Neural crest cell (in vitro differentiated cells): ENCODE data around the gene SLPI. TPM values are rescaled to one million over a fixed set of nuclear protein-coding genes. Genes with fewer than 3 reads are reported as not detected.

Source experiments
- DNase-seq: peaks from one replicate; pipeline ENCODE4 v3.0.0; 2021; ENCODE audit warnings: low read depth, mixed read lengths, low spot score
- H3K27ac Mint-ChIP-seq: one replicate; pipeline ENCODE4 v1.8.0; 2021; ENCODE audit warnings: mild to moderate bottlenecking, mixed read lengths; ENCODE audit not compliant: unreplicated experiment
- H3K27me3 Mint-ChIP-seq: 2 replicates; pipeline ENCODE4 v1.8.0; 2021; ENCODE audit warnings: low read depth, mild to moderate bottlenecking, mixed read lengths
- H3K36me3 Mint-ChIP-seq: 2 replicates; pipeline ENCODE4 v1.8.0; 2021; ENCODE audit warnings: low read depth, mild to moderate bottlenecking, mixed read lengths
- H3K4me1 Mint-ChIP-seq: 2 replicates; pipeline ENCODE4 v1.8.0; 2021; ENCODE audit warnings: mixed read lengths
- H3K4me3 Mint-ChIP-seq: one replicate; pipeline ENCODE4 v1.8.0; 2021; ENCODE audit warnings: mild to moderate bottlenecking, mixed read lengths
- H3K9me3 Mint-ChIP-seq: 2 replicates; pipeline ENCODE4 v1.8.0; 2021; ENCODE audit warnings: mixed read lengths
- total RNA-seq: library from RNA; stranded (reverse); gene quantifications from 2 replicates; pipeline ENCODE4 v1.2.1, GENCODE V29; 2021
- TF ChIP-seq, protein P1 (sequence below): fragments of 200-600 bp; sonication (generic); conservative IDR thresholded peaks from 2 replicates; pipeline ENCODE4 v1.5.0; 2021; ENCODE audit warnings: antibody characterized with exemption, mild to moderate bottlenecking

SLPI gene
- total RNA-seq, 1 donor from 2014 or later = not detected

DNA sequence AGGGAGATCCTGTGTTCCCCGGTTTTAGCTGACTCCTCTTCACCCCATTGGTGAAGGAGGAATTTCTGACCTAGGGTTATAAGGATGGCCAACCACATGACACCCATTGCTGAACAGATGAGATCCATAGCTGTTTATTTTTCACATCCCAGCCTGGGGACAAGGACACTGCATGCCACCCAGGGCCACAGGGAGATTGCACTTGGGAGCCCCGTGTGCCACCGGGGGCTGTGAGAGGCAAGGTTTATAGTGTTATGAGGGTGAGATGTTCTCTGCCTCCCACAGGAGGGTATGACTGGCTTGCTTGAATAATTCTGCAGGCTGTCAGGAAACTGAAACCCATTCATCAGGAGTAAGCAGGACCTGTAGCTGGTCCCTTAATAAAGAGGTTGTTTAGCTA, 14.7 kb upstream of the SLPI start:
- H3K9me3 Mint-ChIP-seq = peaks cover 2% of the 10 kb centered on the region
- H3K4me1 Mint-ChIP-seq = no peaks in the 10 kb centered on the region
- no peaks in the 10 kb centered on the region for H3K36me3 Mint-ChIP-seq
- no peak overlapping the region for H3K27ac Mint-ChIP-seq
- H3K27me3 Mint-ChIP-seq = peaks cover 20% of the 10 kb centered on the region
- TF ChIP-seq, protein P1, sequence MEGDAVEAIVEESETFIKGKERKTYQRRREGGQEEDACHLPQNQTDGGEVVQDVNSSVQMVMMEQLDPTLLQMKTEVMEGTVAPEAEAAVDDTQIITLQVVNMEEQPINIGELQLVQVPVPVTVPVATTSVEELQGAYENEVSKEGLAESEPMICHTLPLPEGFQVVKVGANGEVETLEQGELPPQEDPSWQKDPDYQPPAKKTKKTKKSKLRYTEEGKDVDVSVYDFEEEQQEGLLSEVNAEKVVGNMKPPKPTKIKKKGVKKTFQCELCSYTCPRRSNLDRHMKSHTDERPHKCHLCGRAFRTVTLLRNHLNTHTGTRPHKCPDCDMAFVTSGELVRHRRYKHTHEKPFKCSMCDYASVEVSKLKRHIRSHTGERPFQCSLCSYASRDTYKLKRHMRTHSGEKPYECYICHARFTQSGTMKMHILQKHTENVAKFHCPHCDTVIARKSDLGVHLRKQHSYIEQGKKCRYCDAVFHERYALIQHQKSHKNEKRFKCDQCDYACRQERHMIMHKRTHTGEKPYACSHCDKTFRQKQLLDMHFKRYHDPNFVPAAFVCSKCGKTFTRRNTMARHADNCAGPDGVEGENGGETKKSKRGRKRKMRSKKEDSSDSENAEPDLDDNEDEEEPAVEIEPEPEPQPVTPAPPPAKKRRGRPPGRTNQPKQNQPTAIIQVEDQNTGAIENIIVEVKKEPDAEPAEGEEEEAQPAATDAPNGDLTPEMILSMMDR = no peak
- H3K4me3 Mint-ChIP-seq = no peak overlapping the region
- DNase-seq = no peak

DNA sequence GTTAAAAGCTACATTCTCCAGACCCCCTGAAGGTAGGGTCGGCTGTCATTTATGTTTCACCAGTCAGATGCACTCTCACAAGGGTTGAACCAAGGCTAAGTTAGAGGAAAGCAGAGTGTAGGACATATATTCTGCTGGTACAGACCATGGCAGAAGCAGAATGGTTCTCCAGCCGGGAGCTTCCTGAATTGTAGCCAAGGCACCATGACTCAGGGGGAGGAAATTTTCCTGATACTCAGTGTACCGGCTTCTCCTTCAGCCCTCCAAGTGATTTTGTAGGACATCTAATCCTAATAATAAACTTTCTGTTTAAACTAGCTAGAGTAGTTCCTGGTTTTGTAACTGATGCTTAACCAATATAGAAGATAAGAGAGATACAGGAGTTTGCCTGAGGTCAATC, 14.2 kb upstream of the SLPI start:
- peaks cover 16% of the 10 kb centered on the region for H3K27me3 Mint-ChIP-seq
- TF ChIP-seq, protein P1 = no peak
- no peaks in the 10 kb centered on the region for H3K4me1 Mint-ChIP-seq
- H3K27ac Mint-ChIP-seq = no peak overlapping the region
- H3K4me3 Mint-ChIP-seq = no peak overlapping the region
- no peaks in the 10 kb centered on the region for H3K36me3 Mint-ChIP-seq
- H3K9me3 Mint-ChIP-seq = no peaks in the 10 kb centered on the region
- no peak for DNase-seq

DNA sequence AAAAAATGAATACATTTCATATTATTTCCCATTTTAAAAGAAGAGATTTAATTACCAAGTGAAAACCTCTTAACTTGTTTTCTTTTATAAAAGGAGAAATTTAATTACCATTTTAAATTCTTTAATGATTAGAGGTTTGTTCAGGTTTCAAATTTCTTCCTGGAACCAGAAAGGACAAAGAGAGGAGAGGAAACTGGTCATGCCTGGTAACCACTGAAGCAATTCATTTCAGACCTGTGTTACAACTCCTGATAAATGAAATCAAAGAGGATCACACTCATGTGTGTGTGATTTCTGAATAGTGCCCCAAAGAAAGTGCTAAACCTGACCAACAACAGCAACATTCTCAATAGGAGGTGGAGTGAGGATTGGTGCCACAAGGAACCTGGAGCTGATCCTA, 12.6 kb upstream of the SLPI start:
- TF ChIP-seq, protein P1 = no peak
- Mint-ChIP-seq H3K36me3 (no peaks in the 10 kb centered on the region), H3K4me3 (no peak overlapping the region), H3K9me3 (no peaks in the 10 kb centered on the region), H3K27ac (no peak overlapping the region), H3K27me3 (peaks cover 10% of the 10 kb centered on the region), H3K4me1 (no peaks in the 10 kb centered on the region)
- DNase-seq = no peak

DNA sequence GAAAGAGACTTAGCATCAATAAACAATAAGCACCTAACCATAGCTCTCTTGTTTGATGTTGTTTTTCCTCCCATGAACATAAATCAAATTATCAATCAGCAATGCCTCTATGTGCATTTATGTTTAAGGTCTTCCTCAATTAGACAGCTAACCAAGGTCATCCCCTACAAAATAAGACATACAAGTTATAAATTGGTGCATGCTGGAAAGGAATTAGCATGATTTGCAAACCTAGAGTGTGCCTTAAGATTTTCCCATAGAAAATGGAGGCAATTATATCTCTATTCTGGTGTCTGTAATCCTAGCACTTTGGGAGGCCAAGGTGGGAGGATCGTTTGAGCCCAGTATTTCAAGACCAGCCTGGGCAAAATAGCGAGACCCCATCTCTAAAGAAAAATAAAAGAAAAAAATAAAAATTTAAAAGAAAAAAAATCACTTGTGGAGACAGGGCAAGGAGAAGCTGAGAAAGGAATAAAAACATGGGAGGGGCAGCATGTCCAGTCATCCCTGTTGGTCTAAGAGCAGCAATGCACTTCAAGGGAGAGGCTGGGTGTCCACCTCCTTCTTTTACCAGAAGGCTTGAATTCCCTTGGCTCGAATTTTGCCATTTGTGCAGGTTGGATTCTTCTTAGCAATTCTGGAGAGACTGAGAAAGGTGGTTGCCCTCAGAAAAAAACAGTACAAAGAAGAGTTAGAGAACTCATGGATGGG, 9.3 kb upstream of the SLPI start:
- Mint-ChIP-seq H3K4me3 (no peak overlapping the region), H3K36me3 (no peaks in the 10 kb centered on the region), H3K9me3 (no peaks in the 10 kb centered on the region), H3K27me3 (peaks cover 3% of the 10 kb centered on the region), H3K27ac (no peak overlapping the region), H3K4me1 (peaks cover 13% of the 10 kb centered on the region)
- TF ChIP-seq, protein P1 = no peak
- no peak for DNase-seq

DNA sequence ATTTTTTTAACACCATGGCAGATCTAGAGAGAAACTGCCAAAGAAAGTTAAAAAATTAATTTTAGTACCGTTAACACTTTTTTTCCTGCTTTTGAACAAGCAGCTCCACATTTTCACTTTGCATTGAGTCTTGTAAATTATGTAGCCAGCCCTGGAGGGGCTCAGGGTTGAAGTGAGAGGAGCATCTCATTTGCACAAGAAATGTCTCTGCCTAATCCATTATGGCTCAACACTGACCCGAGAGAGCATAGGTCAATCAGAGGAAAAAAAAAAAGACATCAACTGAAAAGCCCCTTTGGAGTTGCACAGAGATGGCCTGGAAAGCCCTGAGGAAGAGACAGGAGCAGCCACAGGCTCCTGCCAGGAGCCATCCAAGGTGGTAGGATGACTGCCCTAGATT, 4.3 kb upstream of the SLPI start:
- peaks cover 5% of the 10 kb centered on the region for H3K27me3 Mint-ChIP-seq
- no peak overlapping the region for H3K27ac Mint-ChIP-seq
- H3K4me3 Mint-ChIP-seq = no peak overlapping the region
- H3K9me3 Mint-ChIP-seq = no peaks in the 10 kb centered on the region
- DNase-seq = no peak
- H3K36me3 Mint-ChIP-seq = no peaks in the 10 kb centered on the region
- peaks cover 29% of the 10 kb centered on the region for H3K4me1 Mint-ChIP-seq
- TF ChIP-seq, protein P1 = no peak
